ENCODE measurements around the gene KIRREL3. TPM values are rescaled to one million over a fixed set of nuclear protein-coding genes. Genes with fewer than 3 reads are reported as not detected.
"Not testable (repeated sequence)": the region's sequence is repeated elsewhere in the genome, so short reads cannot be mapped to it uniquely, and the experiment has no call there.

The KIRREL3 gene
- total RNA-seq, 2 donors from 2014 or later: 0.28 TPM; not detected in 1

- Histone ChIP-seq H3K4me1 (replicated peaks) (peaks cover 3% of the 10 kb centered on the region), H3K4me3 (no peak overlapping the region), H3K9me3 (no peaks in the 10 kb centered on the region), H3K27ac (peak overlapping the region in 1 of 2 donors; percentile 0), H3K36me3 (no peaks in the 10 kb centered on the region), H3K27me3 (replicated peaks; ENCODE audit: insufficient read depth) (no peaks in the 10 kb centered on the region)
- DNase-seq (ENCODE audit: low spot score): no peak
- WGBS: 72% methylated on average over 20 of the region's 20 CpGs
- no peak for TF ChIP-seq POLR2A (IDR thresholded peaks at IDR 0.05)
- no peak for TF ChIP-seq POLR2AphosphoS5 (IDR thresholded peaks at IDR 0.05)
- TF ChIP-seq CTCF (IDR thresholded peaks at IDR 0.05): no peak
- intact Hi-C loops (cut with DNase I): no loop called here
Observed at GRCh38 chr11:126383339-126384335, 616.9 kb downstream of the KIRREL3 start.

- peak overlapping the region in 1 of 2 donors; percentile 54 for H3K27ac ChIP-seq
- intact Hi-C loops (cut with DNase I); H3K27me3 ChIP-seq (replicated peaks; ENCODE audit: insufficient read depth); H3K36me3 ChIP-seq; DNase-seq (ENCODE audit: low spot score); H3K4me3 ChIP-seq; H3K4me1 ChIP-seq (replicated peaks); H3K9me3 ChIP-seq: not testable (repeated sequence)
- WGBS: no CpG with 5 or more reads among the region's 4 CpGs
Observed at GRCh38 chr11:126382641-126383040, 617.9 kb downstream of the KIRREL3 start.

DNA sequence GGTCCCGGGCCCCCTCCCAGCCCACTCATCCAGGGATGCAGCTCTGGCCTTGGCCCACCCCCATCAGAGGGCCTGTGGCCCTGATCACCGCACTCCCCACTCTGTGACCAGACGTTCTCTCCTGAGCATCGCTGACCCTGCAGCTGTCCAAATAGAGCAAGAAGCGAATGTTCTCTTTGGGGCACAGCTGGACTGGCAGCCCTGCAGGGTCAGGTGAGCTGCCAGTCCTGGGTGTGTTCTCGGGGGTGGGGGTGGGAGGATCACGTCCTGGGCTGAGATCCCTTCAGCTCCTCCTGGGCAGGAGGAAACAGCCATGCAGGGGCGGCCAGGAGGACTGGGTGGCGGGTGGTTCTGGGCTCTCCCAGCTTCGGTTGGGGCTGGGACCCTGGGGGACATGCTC is 618.6 kb downstream of the KIRREL3 start:
- H3K27ac ChIP-seq; H3K36me3 ChIP-seq; H3K9me3 ChIP-seq; H3K4me3 ChIP-seq; H3K4me1 ChIP-seq (replicated peaks); intact Hi-C loops (cut with DNase I); DNase-seq (ENCODE audit: low spot score); H3K27me3 ChIP-seq (replicated peaks; ENCODE audit: insufficient read depth): not testable (repeated sequence)
- 49% methylated on average over 4 of the region's 10 CpGs for WGBS

GRCh38 chr11:126380909-126381308 is 619.7 kb downstream of the KIRREL3 start:
- H3K9me3 ChIP-seq: no peaks in the 10 kb centered on the region
- no peak overlapping the region for H3K4me3 ChIP-seq
- peaks cover 3% of the 10 kb centered on the region for H3K4me1 ChIP-seq (replicated peaks)
- no peak overlapping the region for H3K27ac ChIP-seq
- no peaks in the 10 kb centered on the region for H3K36me3 ChIP-seq
- intact Hi-C loops (cut with DNase I): no loop called here
- TF ChIP-seq POLR2A (IDR thresholded peaks at IDR 0.05) (no peak), CTCF (IDR thresholded peaks at IDR 0.05) (no peak), POLR2AphosphoS5 (IDR thresholded peaks at IDR 0.05) (no peak)
- no peaks in the 10 kb centered on the region for H3K27me3 ChIP-seq (replicated peaks; ENCODE audit: insufficient read depth)
- 92% methylated on average over 4 of the region's 4 CpGs for WGBS
- DNase-seq (ENCODE audit: low spot score): no peak

DNA sequence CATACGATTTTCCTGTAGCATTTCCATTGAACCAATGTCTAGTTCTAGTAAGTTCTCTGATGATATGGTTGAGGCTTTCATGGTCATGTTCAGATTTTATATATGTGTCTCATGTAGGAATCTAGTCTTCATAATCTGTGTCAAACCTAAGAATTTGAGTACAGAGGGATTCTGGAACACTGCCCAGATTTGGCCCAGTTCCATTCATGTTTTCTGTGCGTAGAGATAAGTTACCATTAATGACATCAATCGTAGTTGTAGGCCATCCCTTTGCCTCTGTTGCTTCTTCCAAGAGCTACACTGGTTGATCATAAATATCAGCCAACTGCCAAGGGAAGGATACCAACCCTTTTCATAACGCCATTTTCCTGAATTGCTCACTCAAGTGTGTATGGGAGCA is 621.8 kb downstream of the KIRREL3 start:
- Histone ChIP-seq H3K27me3 (replicated peaks; ENCODE audit: insufficient read depth) (no peaks in the 10 kb centered on the region), H3K36me3 (no peaks in the 10 kb centered on the region), H3K27ac (no peak overlapping the region), H3K4me1 (replicated peaks) (peaks cover 3% of the 10 kb centered on the region), H3K9me3 (no peaks in the 10 kb centered on the region), H3K4me3 (no peak overlapping the region)
- WGBS: 75% methylated on average over 4 of the region's 4 CpGs
- TF ChIP-seq CTCF (IDR thresholded peaks at IDR 0.05) (no peak), POLR2AphosphoS5 (IDR thresholded peaks at IDR 0.05) (no peak), POLR2A (IDR thresholded peaks at IDR 0.05) (no peak)
- no peak for DNase-seq (ENCODE audit: low spot score)
- intact Hi-C loops (cut with DNase I): no loop called here

DNA sequence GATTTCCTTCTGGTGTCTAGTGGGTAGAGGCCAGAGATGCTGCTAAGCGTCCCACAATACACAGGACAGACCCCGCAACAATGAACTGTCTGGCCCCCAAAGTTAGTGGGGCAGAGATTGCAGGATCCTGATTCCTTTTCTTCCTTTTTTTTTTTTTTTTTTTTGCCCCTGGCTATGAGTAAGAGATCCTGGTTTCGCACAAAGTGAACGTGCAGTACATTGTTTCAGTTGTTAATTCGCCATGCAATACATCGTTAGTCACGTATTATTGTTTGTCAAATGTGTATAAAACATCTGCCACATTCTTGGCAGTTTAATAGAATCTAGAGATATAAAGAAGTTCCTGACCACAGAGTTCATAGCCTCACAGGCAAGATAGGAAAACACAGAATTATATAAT is 624.8 kb downstream of the KIRREL3 start:
- Histone ChIP-seq H3K36me3 (no peaks in the 10 kb centered on the region), H3K4me1 (replicated peaks) (no peaks in the 10 kb centered on the region), H3K4me3 (no peak overlapping the region), H3K27me3 (replicated peaks; ENCODE audit: insufficient read depth) (no peaks in the 10 kb centered on the region), H3K9me3 (no peaks in the 10 kb centered on the region), H3K27ac (no peak overlapping the region)
- no peak for TF ChIP-seq CTCF (IDR thresholded peaks at IDR 0.05)
- no peak for TF ChIP-seq POLR2A (IDR thresholded peaks at IDR 0.05)
- TF ChIP-seq POLR2AphosphoS5 (IDR thresholded peaks at IDR 0.05): no peak
- intact Hi-C loops (cut with DNase I): no loop called here
- no peak for DNase-seq (ENCODE audit: low spot score)
- WGBS: 66% methylated on average over 7 of the region's 7 CpGs

DNA sequence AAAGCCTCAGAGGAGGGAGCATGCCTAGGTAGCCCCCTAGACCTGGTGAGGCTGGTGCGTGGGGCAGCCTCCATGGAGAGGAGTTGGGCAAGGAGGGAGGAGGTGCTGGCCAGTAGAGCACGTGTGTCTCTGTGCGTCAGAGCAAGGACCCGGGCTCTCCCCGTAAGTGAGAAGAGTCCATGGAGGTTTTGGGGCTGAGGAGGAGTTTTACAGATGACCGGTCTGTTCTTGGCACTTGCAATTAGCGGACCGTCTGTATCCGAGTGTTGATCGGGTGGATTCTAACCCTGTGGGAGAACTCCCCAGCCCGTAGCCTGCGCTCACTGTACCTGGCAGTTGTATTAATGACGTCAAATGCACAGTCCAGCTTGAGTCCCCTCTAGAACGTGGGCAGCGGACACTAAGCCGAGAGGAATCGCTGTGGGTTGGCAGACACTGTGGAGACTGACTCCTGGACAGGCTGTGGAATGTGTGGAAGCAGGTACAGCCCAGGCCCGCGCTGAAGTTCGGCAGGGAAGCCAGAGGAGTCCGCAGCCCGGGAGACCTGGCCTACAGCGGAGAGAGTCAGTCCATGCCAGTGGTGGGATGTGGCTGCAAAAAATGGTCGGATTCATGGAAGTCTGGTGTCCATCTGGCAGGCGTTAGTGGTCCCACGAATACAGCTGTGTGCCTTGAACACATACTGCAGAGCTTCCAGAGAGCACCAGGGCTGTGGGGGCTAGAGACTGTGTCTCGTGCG is 625.8 kb downstream of the KIRREL3 start:
- 94% methylated on average over 17 of the region's 28 CpGs for WGBS
- H3K27ac ChIP-seq; DNase-seq (ENCODE audit: low spot score); H3K4me3 ChIP-seq; H3K36me3 ChIP-seq; H3K4me1 ChIP-seq (replicated peaks); H3K27me3 ChIP-seq (replicated peaks; ENCODE audit: insufficient read depth); H3K9me3 ChIP-seq; intact Hi-C loops (cut with DNase I): not testable (repeated sequence)

Data from prostate gland (tissue), 2 donors.